HFF-Myc (cell line): ENCODE measurements around the gene FOXL2.
"Not testable (repeated sequence)": the region's sequence is repeated elsewhere in the genome, so short reads cannot be mapped to it uniquely, and the experiment has no call there.

Source experiments
- DNase-seq: peaks from one replicate; pipeline ENCODE4 v3.0.0-alpha.2; 2011; ENCODE audit warnings: low read depth; ENCODE audit errors: extremely low read depth
- H3K4me3 ChIP-seq: replicated peaks from 2 replicates; pipeline ENCODE4 v1.5.1; 2011; ENCODE audit warnings: low read depth, mild to moderate bottlenecking, control low read depth, low read length
- CTCF ChIP-seq: IDR thresholded peaks from 2 replicates; pipeline ENCODE4 v1.5.1; 2012; ENCODE audit warnings: mild to moderate bottlenecking, low read depth, low read length, control low read depth; ENCODE audit errors: missing control alignments

The FOXL2 gene

DNA sequence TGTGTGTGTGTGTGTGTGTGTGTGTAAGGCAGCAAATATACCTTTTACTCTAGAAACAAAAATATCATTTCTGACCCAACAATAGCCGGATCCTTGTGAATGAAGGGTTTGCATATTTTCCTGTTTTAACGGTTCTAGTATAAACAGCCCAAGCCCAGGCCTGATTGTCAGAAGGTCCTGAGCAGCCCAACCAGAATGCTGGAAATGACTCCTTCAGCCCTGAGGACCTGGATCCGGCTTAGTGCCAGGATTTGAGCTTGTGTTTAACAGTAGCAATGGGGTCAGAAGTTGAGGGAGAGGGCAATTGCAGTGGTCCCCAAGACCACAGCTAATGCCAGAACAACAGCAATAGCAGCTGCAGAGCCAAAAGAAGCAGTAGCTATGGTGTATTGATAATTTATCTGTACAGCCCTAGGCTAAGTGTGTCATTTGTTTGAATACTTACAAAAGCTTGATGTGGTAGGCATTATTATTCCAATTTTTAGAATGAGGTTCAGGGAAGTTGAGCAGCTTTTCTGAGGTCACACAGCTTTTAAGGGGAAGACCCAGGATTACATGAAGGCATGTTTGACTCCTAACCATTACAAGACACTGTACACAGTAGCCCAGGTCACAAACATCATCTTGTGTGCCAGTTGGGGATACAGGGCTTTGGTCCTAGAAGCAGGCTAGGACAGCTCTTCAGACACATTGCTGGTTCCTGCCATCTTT is 12.8 kb downstream of the FOXL2 start:
- no peak for TF ChIP-seq CTCF
- H3K4me3 ChIP-seq = no peak overlapping the region
- DNase-seq = no peak

DNA sequence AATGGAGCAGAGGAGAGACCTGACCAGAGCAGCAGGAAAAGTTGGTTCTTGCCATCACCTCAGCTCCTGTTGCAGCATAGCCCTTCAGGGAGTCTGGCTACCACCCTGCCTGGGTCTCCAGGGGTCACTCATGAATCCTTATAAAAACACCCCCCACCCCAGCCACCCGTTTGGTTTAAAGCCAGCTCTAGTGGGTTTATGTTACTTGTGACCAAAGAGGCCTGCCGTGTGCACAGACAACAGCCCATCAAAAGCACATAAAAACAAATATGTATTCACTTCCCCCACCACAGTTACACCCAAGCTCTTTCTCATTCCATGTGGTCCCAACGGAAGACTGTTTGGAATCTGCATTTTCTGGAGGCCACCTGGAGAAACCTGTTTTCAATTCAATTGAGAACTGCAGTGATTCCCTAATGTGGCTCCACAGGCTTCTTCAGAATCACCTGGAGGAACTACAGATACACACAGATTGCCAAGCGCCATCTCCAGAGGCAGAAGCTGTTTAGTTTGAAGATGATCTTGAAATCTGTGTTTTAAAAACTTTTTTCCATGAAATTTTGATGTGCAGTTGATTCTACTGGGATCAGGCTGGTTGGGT is 13.8 kb downstream of the FOXL2 start:
- TF ChIP-seq CTCF = no peak
- no peak overlapping the region for H3K4me3 ChIP-seq
- DNase-seq = no peak

GRCh38 chr3:138928727-138929372 is 18.1 kb downstream of the FOXL2 start:
- H3K4me3 ChIP-seq = no peak overlapping the region
- TF ChIP-seq CTCF = no peak
- no peak for DNase-seq

- no peak overlapping the region for H3K4me3 ChIP-seq
- peak; percentile 76 for DNase-seq
- peak; percentile 91 for TF ChIP-seq CTCF
These were observed 23.4 kb downstream of the FOXL2 start for GRCh38 chr3:138923531-138923994.

DNA sequence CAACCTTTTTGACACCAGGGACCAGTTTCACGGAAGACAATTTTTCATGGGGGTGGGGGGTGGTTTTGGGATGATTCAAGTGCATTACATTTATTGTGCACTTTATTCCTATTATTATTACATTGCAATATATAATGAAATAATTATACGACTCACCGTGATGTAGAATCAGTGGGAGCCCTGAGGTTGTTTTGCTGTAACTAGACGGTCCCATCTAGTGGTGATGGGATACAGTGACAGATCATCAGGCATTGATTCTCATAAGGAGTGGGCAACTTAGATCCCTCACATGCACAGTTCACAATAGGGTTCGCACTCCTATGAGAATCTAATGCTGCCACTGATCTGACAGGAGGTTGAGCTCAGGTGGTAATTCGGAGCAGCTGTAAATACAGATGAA is 24.5 kb downstream of the FOXL2 start:
- not testable (repeated sequence) for DNase-seq, H3K4me3 ChIP-seq

DNA sequence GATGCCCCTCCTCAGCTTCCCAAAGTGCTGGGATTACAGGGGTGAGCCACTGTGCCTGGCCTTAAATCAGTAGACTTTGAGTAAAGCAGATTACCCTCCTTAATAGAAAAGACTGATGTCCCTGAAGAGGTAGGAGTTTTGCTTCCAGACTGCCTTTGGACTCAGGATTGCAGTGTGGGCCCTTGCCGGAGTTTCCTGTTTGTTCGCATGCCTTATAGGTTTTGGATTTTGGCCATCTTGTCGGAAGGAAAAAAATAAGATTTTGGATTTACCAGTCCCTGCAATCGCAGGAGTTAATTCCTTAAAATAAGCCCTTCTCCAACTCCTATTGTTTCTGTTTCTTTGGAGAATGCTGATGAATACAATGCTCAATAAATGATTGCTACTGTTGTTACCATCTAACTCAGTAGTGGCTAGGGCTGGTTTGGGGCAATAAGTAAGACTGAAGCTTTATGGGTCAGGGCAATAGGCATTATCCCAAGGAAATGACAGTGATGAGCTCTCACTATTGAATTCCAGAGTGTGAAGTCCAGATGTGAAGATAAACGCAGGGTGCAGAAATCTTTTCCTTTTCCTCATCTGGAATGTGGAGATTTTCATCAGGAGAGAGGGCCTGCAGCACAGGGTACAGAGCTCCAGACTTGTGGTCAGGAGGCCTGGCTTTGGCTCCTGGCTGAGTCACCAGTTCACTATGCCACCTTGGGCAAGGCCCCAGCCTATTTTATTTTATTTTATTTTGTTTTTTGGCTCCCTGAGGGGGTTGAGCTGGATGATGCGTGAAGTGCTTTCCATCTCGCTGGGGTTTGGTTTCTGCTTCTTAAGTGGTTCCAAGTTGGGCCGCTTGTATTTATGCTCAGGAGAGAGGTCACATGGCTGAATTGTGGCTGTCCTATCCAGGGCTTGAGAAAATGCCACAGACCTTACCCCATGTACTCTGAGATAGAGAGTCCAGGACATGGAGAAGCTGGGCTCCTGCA is 25.3 kb downstream of the FOXL2 start:
- no peak for TF ChIP-seq CTCF
- DNase-seq = peak; percentile 75
- no peak overlapping the region for H3K4me3 ChIP-seq
